ENCODE data around the gene PHACTR3.

The PHACTR3 gene

GRCh38 chr20:59645271-59645670 is 40.9 kb downstream of the PHACTR3 start:
- DNase-seq (ENCODE audit: low read depth in 3 of 3, low spot score in 1 of 3) = no peak

- DNase-seq (ENCODE audit: low read depth in 3 of 3, low spot score in 1 of 3) = no peak
Observed at GRCh38 chr20:59645761-59646171, 41.4 kb downstream of the PHACTR3 start.

DNA sequence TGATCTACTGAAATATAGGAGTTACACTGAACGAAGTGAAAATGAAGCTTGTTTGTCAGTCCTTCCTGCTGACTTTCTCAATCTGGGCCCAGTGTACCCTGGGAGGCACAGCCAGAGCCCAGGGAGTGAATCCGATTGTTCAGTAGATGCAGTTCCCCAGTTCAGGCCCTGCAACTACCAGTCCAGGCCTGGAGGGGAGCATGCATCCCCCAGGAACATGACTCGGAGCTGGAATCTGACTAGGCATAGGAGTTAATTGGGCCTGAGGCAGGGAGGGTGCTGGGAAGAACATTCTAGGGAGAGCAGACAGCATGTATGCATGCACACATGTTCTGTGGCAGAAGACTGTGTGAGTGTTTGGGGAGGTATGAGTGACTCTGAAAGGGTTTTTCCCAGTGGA is 42.1 kb downstream of the PHACTR3 start:
- no peak for DNase-seq (ENCODE audit: low read depth in 3 of 3, low spot score in 1 of 3)

DNA sequence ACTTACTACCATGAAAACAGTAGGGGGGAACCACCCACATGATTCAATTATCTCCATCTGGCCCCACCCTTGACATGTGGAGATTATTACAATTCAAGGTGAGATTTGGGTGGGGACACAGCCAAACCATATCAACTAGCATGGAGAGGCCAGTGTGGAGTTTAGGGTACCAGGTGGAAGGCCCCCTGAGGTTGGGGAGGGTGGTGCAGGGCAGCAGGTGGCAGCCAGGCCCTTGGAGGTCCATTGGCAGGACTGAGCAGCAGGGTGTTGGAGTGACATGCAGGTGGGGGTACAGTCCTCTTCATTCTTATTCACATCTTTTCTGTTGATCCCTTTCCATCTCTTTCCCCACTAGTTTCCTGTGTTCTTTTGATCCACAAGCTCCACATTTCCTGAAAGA is 42.9 kb downstream of the PHACTR3 start:
- no peak for DNase-seq (ENCODE audit: low read depth in 3 of 3, low spot score in 1 of 3)

DNA sequence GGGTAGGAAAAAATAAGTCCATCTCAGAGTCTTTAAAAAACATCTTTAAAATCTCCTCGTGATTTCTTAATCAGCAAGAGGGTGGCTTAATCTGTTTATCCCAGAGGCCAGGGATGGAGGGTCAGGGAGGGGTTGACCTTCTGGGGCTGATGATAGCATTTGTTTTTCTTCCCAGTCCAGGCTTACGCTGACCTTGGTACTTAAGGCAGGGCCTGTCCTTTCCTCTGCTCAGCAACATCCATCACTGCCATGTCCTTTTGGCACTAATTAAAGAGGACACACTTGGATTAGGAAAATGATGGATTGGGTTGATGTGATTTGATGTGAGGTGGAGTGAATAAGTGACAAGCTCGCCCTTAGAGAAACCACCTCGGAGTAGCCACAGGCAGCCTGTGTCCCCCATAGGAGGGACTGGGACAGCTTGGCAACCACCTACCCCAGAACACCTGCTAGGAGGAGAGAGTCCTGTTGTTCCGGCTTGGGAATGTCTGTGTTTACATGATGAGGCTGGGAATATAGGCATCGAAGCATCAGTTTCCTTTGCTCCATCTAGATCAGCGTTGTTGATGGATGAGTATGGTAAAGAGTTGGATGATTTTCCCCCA is 44.2 kb downstream of the PHACTR3 start:
- DNase-seq (ENCODE audit: low read depth in 3 of 3, low spot score in 1 of 3) = no peak

- no peak for DNase-seq (ENCODE audit: low read depth in 3 of 3, low spot score in 1 of 3)
Observed at GRCh38 chr20:59650418-59650817, 46.1 kb downstream of the PHACTR3 start.

- DNase-seq (ENCODE audit: low read depth in 3 of 3, low spot score in 1 of 3) = no peak
Observed at GRCh38 chr20:59652381-59652780, 48.0 kb downstream of the PHACTR3 start.

DNA sequence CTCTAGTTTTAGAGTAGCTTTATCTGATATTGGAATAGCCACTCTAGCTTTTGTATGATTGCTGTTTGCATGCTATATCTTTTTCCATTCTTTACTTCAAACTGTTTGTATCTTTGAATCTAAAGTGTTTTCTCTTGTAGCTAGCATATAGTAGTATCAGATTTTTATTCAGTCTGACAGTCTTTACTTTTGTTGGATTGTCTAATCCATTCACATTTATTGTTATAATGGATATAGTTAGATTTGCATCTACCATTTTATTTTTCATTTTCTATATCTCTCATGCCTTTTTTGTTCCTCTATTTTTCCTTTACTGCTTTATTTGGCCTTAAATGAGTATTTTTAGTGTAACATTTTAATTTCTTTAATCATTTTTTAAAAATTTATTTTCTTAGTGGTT is 52.1 kb downstream of the PHACTR3 start:
- DNase-seq (ENCODE audit: low read depth in 3 of 3, low spot score in 1 of 3) = no peak

DNA sequence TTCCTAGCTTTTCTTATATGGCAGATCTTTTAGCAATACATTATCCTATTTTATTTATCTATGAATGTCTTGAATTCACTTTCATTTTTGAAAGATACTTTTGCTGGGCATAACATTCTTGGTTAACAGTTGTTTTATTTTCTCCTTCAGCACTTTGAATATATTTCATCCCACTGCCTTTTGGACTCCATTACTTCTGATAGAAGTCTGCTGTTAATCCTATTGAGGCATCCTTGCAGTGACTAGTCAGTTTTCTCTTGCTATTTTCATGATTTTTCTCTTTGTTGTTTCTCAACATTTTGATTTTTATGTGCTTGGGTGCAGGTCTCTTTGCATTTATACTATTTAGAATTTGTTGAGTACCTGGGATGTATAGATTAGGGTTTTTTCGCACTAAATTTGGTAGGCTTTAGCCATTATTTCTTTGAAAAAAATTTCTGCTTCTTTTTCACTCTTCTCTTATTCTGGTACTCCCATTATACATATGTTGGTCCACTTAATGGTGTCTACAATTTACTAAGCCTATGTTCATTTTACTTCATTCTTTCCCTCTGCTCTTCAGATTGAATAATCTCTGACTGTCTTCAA is 53.2 kb downstream of the PHACTR3 start:
- DNase-seq (ENCODE audit: low read depth in 3 of 3, low spot score in 1 of 3) = no peak

DNA sequence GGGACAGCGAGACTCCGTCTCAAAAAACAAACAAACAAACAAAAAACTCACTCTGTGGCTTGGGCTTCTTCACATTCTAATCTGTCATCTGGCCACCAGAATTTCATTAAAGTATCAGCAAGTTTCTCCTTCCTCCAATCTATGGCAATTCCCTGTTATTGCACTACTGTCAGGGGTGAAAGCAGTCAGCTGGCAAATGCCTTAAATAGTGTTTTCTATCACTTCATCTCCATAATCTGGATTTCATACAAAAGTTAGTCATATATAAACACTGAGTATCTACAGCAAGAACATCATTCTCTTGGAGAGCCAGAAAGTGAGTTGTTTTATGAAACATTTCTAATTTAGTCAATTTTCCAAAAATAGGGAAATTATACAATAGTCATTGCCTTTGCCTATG is 56.1 kb downstream of the PHACTR3 start:
- DNase-seq (ENCODE audit: low read depth in 3 of 3, low spot score in 1 of 3) = no peak

- DNase-seq (ENCODE audit: low read depth in 3 of 3, low spot score in 1 of 3) = no peak
Observed at GRCh38 chr20:59661153-59661552, 56.8 kb downstream of the PHACTR3 start.

- DNase-seq (ENCODE audit: low read depth in 3 of 3, low spot score in 1 of 3) = no peak
Observed at GRCh38 chr20:59661621-59662020, 57.3 kb downstream of the PHACTR3 start.

DNA sequence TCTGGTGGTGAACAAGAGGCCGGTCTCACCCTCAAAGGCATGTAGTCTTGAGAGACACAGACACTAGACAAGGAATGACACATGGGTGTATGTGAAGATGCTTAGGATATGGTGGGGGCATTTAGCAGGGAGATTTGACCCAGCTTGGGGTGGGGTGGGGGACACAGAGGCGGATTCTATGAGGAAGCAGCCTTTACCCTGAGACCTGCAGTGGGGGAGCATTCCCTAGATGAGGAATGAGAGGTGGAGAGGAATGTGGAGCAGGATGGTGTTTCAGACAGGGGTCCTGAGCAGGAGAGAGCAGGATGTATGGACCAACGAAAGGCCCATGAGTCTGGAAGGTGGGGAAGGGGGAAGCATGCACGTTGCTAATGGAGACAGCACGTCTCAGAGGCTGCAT is 57.8 kb downstream of the PHACTR3 start:
- DNase-seq (ENCODE audit: low read depth in 3 of 3, low spot score in 1 of 3) = no peak

DNA sequence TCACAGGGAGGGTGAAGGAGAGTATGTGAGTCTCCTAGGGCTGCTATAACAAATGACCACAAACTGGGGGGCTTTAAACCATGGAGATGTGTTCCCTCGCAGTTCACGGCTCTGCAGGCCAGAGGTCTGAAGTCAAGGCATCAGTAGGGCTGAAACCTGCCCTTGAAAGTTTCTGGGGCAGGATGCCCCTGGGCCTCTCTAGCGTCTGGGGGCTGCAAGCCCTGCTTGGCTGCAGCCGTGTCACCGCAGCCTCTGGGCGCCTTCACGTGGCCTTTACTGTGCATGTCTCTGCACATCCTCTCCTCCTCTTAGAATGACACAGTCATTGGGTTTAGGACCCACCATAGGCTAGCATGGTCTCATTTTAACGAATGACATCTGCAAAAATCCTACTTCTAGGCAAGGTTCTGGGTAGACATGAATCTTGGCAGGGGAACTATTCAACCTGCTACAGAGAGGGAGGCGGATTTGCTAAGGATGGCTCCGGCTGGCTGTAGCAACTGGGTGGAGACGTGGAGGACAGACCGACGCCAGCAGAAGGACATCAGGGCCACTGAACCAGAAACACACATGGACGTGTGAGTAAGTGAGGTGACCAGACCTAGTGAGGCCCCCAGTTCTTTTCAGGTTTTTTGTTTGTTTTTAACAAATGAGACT is 58.6 kb downstream of the PHACTR3 start:
- DNase-seq (ENCODE audit: low read depth in 3 of 3, low spot score in 1 of 3) = no peak

- no peak for DNase-seq (ENCODE audit: low read depth in 3 of 3, low spot score in 1 of 3)
Observed at GRCh38 chr20:59663513-59664060, 59.2 kb downstream of the PHACTR3 start.

DNA sequence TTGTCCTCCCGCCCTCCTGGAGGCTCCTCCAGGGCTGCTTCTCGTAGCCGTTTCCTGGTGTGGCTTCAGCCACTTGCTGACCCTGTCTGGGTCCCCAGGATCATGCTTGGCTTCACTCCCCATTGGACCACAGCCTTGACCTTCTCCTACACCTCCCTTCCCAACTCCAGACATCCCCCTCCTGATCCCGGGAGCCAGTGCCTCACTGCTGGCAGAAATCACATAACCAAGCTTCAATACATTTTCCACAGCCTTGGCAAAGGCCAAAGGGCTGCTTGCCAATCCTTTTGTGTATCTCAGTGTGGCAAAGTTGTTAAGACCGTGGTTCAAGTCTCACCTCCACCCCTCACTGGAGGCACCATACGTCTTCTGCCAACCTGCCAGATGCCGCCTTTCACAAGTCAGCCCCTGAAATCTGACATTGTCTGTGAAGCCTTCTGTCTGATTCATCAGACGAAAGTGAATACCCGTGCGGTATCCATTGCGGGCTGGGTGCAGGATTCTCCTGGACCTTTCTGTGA is 60.1 kb downstream of the PHACTR3 start:
- no peak for DNase-seq (ENCODE audit: low read depth in 3 of 3, low spot score in 1 of 3)

DNA sequence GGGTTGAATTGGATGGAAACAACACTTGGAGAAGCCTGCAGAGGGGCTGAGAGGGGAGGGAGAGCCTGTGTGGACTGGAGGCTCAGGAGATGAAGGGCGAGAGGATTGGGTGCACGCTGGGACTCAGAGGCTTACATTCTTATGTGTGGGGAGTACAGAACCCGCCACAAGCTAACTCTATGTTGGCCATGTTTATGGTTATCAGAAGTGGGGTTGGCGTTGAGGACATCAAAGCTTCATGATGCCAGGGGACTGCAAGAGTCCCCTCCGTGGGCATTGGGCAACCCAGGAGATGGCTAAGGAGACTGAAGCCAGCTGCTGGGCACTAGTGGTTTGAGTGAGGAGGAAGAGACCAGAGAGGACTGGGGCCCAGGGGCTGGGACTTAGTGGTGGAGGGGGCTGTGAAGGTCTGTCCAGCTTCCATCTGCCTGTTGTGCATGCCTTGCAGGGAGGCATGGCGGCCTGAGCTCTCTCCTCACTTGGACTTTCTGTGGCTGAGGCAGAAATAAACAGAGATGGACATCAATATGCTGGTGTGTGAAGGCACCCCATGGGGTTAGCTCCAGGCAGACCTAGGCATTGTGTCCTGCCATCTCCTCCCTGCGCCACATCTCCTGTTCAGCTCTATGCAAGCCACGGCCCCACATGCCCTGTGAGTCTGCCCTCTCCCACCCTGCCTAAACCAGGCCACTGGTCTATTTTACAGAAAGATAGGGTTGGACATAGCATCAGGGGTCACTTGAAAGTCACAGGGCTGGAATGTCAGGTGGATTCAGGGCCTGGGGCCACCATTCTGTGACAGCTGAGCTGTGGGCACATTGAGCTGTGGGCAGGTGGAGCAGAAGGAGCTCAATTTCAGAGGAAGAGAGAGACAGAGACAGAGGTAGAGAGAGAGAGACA is 61.6 kb downstream of the PHACTR3 start:
- no peak for DNase-seq (ENCODE audit: low read depth in 3 of 3, low spot score in 1 of 3)

- no peak for DNase-seq (ENCODE audit: low read depth in 3 of 3, low spot score in 1 of 3)
Observed at GRCh38 chr20:59666586-59666985, 62.2 kb downstream of the PHACTR3 start.

DNA sequence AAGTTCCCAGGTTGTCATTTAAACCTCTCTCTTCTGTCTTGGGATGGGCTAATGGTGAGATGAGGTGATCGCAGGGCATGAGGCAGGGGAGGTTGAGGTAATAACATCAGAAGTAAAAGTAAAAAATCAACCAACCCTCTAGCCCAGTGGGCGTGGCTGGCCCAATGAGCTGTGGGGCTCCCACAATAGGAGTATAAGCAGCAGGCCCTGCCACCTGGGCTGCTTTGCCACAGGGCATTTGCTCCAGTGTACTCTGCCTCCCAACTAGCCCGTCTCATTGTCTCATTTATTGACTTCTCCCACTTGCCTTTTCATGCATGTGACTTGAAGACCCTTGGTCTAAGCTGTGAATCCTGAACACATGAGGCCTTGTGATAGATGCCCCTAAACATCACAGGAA is 62.8 kb downstream of the PHACTR3 start:
- no peak for DNase-seq (ENCODE audit: low read depth in 3 of 3, low spot score in 1 of 3)

DNA sequence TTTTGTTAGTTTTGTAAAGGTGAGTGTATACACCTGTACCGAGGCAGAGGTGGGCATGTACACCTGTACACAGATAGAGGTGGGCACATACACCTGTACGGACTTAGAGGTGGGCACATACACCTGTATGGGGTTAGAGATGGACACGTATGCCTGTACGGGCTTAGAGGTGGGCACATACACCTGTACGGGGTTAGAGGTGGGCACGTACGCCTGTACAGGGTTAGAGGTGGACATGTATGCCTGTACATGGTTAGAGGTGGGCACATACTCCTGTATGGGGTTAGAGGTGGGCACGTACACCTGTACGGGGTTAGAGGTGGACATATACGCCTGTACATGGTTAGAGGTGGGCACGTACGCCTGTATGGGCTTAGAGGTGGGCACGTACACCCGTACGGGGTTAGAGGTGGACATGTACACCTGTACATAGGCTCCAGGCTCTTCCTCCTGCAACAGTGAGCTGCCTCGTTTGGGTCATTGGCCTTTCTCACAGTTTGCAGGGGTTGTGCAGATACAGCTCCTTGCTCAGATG is 63.7 kb downstream of the PHACTR3 start:
- DNase-seq (ENCODE audit: low read depth in 3 of 3, low spot score in 1 of 3) = no peak
